Panc1 (cell line): Measurements from ENCODE around the gene CCM2L.

Source experiments
- CTCF ChIP-seq: fragments of 450-650 bp; IDR thresholded peaks from 2 replicates; pipeline ENCODE4 v1.5.1; 2017; ENCODE audit warnings: mild to moderate bottlenecking
- POLR2AphosphoS5 ChIP-seq: IDR thresholded peaks from 2 replicates; pipeline ENCODE4 v1.6.1; 2012; ENCODE audit warnings: mild to moderate bottlenecking, low read depth, low read length, moderate library complexity
- SIN3A ChIP-seq: IDR thresholded peaks from 2 replicates; pipeline ENCODE4 v1.6.1; 2012; ENCODE audit warnings: low read depth, mild to moderate bottlenecking, low read length, moderate library complexity, borderline replicate concordance; ENCODE audit not compliant: insufficient read depth
- TCF7L2 ChIP-seq: IDR thresholded peaks from 2 replicates; pipeline ENCODE4 v1.6.1; 2011; ENCODE audit warnings: mild to moderate bottlenecking, low read depth, low read length, inconsistent platforms
- TF ChIP-seq, protein P1 (sequence below), 2 experiments: IDR thresholded peaks; 2 replicates each; pipeline ENCODE4 v1.6.1; 2011 to 2012; ENCODE audit warnings: low read depth in 2 of 2, control low read depth in 1 of 2, low read length in 1 of 2, mild to moderate bottlenecking in 1 of 2, moderate library complexity in 1 of 2; ENCODE audit not compliant: insufficient read depth in 1 of 2

DNA sequence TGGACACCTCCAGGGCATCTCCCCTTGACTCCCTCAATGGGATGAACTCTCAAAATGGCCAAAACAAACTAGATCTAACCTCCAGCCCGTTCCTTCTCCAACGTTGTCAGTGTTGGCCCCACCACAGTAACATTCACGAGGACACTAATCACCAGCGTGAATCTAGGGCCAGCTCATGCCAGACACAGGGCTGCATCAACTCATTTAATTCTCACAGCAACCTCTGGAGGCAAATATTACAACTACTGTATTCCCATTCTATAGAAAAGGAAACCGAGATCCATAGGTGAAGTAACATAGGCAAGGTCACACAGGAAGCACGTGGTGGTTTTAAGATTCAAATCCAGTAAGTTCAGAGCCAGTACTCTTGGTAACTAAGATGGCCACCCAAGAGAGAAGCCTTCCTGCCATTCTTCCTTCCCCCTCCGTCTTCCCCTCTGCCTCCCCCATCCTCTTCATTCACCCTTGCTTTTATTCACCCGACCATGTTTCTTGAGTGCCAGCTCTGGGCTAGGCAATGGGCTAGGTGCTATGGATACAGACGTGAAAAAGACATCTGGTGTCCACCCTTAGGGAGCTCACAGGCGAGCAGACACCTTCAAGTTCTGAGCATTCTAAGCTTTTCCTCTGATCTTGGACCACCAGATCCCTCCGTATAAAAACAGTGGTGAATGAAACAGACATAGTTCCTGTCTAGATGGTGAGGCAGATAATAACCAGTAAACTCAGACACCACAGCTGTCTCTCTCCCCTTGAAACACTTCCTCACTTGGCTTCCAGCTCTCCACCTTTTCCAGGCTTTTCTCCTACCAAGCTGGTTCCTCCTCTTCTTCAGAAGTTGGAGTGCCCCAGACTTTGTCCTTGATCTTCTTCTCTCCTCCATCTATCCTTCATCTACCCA is 9.6 kb downstream of the CCM2L start:
- 0 out of 2 replicates have a peak, but pooled peaks have one; percentile 13 for TF ChIP-seq POLR2AphosphoS5
- no peak for TF ChIP-seq CTCF
- TF ChIP-seq, protein P1, sequence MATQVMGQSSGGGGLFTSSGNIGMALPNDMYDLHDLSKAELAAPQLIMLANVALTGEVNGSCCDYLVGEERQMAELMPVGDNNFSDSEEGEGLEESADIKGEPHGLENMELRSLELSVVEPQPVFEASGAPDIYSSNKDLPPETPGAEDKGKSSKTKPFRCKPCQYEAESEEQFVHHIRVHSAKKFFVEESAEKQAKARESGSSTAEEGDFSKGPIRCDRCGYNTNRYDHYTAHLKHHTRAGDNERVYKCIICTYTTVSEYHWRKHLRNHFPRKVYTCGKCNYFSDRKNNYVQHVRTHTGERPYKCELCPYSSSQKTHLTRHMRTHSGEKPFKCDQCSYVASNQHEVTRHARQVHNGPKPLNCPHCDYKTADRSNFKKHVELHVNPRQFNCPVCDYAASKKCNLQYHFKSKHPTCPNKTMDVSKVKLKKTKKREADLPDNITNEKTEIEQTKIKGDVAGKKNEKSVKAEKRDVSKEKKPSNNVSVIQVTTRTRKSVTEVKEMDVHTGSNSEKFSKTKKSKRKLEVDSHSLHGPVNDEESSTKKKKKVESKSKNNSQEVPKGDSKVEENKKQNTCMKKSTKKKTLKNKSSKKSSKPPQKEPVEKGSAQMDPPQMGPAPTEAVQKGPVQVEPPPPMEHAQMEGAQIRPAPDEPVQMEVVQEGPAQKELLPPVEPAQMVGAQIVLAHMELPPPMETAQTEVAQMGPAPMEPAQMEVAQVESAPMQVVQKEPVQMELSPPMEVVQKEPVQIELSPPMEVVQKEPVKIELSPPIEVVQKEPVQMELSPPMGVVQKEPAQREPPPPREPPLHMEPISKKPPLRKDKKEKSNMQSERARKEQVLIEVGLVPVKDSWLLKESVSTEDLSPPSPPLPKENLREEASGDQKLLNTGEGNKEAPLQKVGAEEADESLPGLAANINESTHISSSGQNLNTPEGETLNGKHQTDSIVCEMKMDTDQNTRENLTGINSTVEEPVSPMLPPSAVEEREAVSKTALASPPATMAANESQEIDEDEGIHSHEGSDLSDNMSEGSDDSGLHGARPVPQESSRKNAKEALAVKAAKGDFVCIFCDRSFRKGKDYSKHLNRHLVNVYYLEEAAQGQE (IDR thresholded peaks at IDR 0.05; ENCODE audit: insufficient read depth in 1 of 2, low read depth in 2 of 2, low read length in 1 of 2) = no peak
- TF ChIP-seq TCF7L2 = no peak
- no peak for TF ChIP-seq SIN3A
